K562 (cell line): Measurements from ENCODE around the gene MRPL40. TPM values are rescaled to one million over a fixed set of nuclear protein-coding genes. Genes with fewer than 3 reads are reported as not detected.

Experiments
- KDM2B ChIP-seq: fragments of 250-450 bp; sonication (Bioruptor Pico); IDR thresholded peaks from 2 replicates; pipeline ENCODE4 v1.8.0; 2021; ENCODE audit warnings: mild to moderate bottlenecking, moderate library complexity
- SIX5 ChIP-seq, 2 experiments: IDR thresholded peaks; 2 replicates each; pipeline ENCODE4 v1.6.1; 2011; ENCODE audit warnings: low read length in 2 of 2, borderline replicate concordance in 1 of 2, low read depth in 1 of 2, mild to moderate bottlenecking in 1 of 2, moderate library complexity in 1 of 2; ENCODE audit not compliant: insufficient read depth in 1 of 2
- TAF9B ChIP-seq: fragments of 450-650 bp; IDR thresholded peaks from 2 replicates; pipeline ENCODE4 v1.6.1; 2018; ENCODE audit warnings: mild to moderate bottlenecking; ENCODE audit not compliant: partially characterized antibody
- YY1 ChIP-seq, 3 experiments: IDR thresholded peaks; 2 replicates each; pipeline ENCODE4 v1.6.1; 2011; ENCODE audit warnings: low read length in 2 of 3, mild to moderate bottlenecking in 2 of 3, moderate library complexity in 2 of 3, borderline replicate concordance in 1 of 3, control low read depth in 1 of 3, low read depth in 1 of 3; ENCODE audit not compliant: insufficient read depth in 3 of 3, insufficient replicate concordance in 2 of 3, control insufficient read depth in 1 of 3, insufficient read length in 1 of 3; ENCODE audit errors: extremely low read depth in 1 of 3
- ZC3H11A ChIP-seq: IDR thresholded peaks from 2 replicates; pipeline ENCODE4 v1.6.1; 2012; ENCODE audit warnings: low read depth, low read length, improper control_type of control experiment
- ZNF384 ChIP-seq: IDR thresholded peaks from 2 replicates; pipeline ENCODE4 v1.6.1; 2012; ENCODE audit warnings: low read depth, low read length, improper control_type of control experiment
- polyA plus RNA-seq, 8 experiments: library from polyadenylated mRNA; depleted of rRNA in 4 of 8; stranded (reverse) in 5 of 8; unstranded in 3 of 8; fragments of >200 nt; fragmentation: Nextera tagmentation in 2 of 8; fragmentation: Illumina TruSeq in 1 of 8; extraction: Ambion mirVana in 2 of 8; extraction: Trizol in 1 of 8; gene quantifications; 2 replicates each; pipeline versions ENCODE4 v1.2.1 to v1.2.3, GENCODE V29; 2011 to 2014; ENCODE audit warnings: inconsistent platforms in 1 of 8, missing spikeins in 1 of 8
- total RNA-seq, 7 experiments: library from RNA; depleted of rRNA in 6 of 7; stranded (reverse); fragments of >200 nt in 6 of 7; fragmentation: Illumina TruSeq in 2 of 7; extraction: Trizol in 2 of 7; gene quantifications; 2 replicates each; pipeline versions ENCODE4 v1.2.1 to v1.2.3, GENCODE V29; 2011 to 2021; ENCODE audit warnings: low replicate concordance in 1 of 7
- TF ChIP-seq, protein P1 (sequence below): sonication (generic); formaldehyde crosslinking; IDR thresholded peaks from 2 replicates; pipeline ENCODE4 v1.8.1; 2023; ENCODE audit warnings: missing genetic modification reagents, mild to moderate bottlenecking, borderline replicate concordance
- TF ChIP-seq, protein P2 (sequence below): IDR thresholded peaks from 3 replicates; pipeline ENCODE4 v1.6.1; 2011; ENCODE audit warnings: borderline replicate concordance, mild to moderate bottlenecking; ENCODE audit not compliant: insufficient read length, insufficient read depth

Gene MRPL40
- total and polyA plus RNA-seq, 9 of the 15 experiments (the other 6 are each of a cell fraction or from before 2014, with no cell fraction given) = 132 to 652 (median 208) TPM

DNA sequence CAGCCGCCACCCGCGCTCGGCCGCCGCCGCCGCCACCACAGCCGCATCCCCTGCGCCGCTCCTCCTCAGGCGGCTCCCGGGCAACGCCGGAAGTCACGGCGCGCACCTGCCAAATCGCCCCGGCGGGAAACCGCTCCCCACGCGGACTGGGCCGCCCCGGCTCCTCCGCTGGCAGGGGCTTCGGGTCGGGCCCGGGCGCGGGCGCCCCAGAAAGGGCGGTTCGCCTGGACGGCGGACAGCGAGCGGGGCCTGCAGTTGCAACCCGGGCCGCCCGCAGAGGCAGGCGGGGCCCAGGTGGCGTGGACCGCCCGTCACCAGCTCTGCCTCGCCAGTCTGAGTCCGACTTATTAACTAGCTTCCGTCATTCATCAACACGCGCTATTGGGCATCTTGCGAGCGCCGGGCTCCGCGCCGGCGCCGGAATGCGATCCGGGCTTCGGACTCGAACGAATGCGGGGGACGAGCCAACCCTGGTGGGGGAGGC lies 654 bp upstream of the MRPL40 start, which contains the start of gene HIRA (continued):
- TF ChIP-seq, protein P1, sequence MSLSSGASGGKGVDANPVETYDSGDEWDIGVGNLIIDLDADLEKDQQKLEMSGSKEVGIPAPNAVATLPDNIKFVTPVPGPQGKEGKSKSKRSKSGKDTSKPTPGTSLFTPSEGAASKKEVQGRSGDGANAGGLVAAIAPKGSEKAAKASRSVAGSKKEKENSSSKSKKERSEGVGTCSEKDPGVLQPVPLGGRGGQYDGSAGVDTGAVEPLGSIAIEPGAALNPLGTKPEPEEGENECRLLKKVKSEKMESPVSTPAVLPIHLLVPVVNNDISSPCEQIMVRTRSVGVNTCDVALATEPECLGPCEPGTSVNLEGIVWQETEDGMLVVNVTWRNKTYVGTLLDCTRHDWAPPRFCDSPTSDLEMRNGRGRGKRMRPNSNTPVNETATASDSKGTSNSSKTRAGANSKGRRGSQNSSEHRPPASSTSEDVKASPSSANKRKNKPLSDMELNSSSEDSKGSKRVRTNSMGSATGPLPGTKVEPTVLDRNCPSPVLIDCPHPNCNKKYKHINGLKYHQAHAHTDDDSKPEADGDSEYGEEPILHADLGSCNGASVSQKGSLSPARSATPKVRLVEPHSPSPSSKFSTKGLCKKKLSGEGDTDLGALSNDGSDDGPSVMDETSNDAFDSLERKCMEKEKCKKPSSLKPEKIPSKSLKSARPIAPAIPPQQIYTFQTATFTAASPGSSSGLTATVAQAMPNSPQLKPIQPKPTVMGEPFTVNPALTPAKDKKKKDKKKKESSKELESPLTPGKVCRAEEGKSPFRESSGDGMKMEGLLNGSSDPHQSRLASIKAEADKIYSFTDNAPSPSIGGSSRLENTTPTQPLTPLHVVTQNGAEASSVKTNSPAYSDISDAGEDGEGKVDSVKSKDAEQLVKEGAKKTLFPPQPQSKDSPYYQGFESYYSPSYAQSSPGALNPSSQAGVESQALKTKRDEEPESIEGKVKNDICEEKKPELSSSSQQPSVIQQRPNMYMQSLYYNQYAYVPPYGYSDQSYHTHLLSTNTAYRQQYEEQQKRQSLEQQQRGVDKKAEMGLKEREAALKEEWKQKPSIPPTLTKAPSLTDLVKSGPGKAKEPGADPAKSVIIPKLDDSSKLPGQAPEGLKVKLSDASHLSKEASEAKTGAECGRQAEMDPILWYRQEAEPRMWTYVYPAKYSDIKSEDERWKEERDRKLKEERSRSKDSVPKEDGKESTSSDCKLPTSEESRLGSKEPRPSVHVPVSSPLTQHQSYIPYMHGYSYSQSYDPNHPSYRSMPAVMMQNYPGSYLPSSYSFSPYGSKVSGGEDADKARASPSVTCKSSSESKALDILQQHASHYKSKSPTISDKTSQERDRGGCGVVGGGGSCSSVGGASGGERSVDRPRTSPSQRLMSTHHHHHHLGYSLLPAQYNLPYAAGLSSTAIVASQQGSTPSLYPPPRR (CRISPR knock-in tag) = no peak
- peak in 2 of 3 experiments; percentile 50 to 91 for TF ChIP-seq YY1 (IDR thresholded peaks at IDR 0.05; ENCODE audit: borderline replicate concordance in 1 of 3, control insufficient read depth in 1 of 3, extremely low read depth in 1 of 3, insufficient read depth in 3 of 3, insufficient read length in 1 of 3, insufficient replicate concordance in 2 of 3, low read depth in 1 of 3, low read length in 2 of 3)
- TF ChIP-seq TAF9B = no peak
- TF ChIP-seq ZNF384 = peak; percentile 75
- TF ChIP-seq KDM2B (CRISPR knock-in tag) = peak; percentile 96; the same call in 1 of the 2 replicates
- TF ChIP-seq ZC3H11A = peak; percentile 98
- TF ChIP-seq SIX5 (IDR thresholded peaks at IDR 0.05; ENCODE audit: borderline replicate concordance in 1 of 2, insufficient read depth in 1 of 2, low read depth in 1 of 2, low read length in 2 of 2) = peak in 1 of 2 experiments; percentile 73; a peak in 2 of 4 replicates
- TF ChIP-seq, protein P2, sequence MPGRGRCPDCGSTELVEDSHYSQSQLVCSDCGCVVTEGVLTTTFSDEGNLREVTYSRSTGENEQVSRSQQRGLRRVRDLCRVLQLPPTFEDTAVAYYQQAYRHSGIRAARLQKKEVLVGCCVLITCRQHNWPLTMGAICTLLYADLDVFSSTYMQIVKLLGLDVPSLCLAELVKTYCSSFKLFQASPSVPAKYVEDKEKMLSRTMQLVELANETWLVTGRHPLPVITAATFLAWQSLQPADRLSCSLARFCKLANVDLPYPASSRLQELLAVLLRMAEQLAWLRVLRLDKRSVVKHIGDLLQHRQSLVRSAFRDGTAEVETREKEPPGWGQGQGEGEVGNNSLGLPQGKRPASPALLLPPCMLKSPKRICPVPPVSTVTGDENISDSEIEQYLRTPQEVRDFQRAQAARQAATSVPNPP = no peak
